ENCODE data around the gene SMIM9.

Gene SMIM9

DNA sequence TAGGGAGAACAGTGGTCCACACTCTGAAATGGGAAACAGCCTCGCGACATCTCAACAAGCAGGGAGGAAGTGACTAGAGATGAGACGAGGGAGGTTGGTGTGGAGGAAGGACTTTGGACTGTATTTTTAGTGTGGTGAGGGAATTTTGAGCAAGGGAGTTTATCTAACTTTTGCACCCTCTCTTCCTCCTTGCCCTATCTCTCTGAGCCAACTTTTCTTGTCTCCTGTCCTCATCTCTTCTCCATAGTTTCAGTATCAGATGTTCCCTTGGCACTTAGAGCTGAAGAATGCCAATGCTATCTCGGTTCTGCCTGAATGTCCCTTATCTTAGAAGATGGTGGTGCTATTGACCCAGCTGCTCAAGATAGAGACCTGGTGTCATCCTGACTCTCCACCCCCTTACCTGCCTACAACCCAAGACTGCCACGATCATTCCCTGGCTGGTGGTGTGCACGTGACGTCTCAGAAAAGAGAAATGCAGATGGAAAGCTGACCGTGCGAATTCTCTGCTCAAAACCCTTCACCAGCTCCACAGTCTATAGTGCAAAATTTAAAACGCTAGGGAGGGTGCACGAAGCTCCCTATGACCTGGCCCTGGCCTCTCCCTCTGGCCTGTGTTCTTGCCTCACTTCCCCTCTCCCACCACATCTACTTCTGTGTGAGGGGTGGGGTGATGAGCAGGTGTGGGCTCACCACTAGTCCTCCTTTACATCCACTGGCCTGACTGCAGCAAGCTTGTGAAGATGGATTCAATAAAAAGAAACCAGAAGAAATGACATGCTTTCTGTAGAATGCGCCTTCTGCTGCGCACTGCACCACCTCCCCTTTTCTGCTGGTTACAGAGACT lies 50.1 kb downstream of the SMIM9 start:
- no peak for DNase-seq

DNA sequence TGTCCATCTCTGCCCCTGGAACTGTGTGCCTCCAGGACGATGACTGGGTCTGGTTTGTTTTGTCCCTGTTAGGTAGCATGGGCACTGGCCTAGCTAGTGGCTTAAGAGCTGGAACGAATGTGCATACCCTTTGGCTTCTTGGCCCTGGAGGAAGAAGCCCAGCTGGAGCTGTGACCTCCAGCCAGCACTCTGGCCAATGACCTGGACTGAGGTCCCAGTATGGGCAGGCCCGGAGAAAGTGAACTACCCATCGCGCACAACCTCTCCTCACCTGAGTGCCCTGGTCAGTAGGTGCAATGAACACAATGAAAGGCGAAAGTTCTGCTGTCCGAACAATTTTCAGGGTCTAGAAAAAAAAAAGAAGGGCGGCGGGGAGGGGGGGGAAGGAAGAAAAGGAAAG lies 53.5 kb downstream of the SMIM9 start:
- DNase-seq = no peak

DNA sequence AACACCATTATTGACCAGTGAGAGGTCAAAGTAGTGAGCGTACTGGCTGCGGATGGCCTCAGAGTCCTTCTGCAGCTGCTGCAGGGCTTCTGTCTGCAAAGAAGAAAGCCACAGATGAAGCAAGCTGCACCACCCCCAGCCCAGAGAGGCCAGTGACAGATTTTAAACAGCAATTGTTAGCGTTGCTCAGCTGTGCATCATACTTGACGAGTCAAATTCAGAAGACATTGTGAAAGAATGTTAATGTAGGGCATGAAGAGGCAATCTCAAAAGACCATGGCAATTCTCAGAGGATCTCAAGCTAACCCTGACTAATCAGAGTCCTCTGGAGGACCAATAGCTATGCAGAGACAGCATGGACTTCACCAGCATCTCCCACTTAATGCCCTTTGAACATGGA lies 55.2 kb downstream of the SMIM9 start:
- no peak for DNase-seq

DNA sequence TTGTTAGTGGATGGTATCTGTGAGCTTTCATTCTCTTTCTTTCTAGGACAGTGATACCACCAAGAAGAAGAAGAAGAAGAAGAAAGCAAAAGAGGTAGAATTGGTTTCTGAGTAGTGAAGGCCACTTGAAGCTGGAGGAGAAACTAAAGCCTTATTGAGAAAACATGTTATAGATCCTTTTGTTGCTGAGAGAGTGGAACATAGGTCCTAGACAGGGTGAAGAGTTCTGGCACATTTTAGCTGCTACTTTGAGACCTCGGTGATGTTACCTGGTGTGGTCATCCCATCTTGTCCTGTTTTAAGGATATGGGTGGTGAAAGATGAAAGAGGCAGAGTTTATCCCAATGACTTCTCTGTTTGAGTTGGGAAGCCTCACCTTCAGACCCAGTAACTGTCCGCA lies 57.7 kb downstream of the SMIM9 start:
- DNase-seq = no peak

DNA sequence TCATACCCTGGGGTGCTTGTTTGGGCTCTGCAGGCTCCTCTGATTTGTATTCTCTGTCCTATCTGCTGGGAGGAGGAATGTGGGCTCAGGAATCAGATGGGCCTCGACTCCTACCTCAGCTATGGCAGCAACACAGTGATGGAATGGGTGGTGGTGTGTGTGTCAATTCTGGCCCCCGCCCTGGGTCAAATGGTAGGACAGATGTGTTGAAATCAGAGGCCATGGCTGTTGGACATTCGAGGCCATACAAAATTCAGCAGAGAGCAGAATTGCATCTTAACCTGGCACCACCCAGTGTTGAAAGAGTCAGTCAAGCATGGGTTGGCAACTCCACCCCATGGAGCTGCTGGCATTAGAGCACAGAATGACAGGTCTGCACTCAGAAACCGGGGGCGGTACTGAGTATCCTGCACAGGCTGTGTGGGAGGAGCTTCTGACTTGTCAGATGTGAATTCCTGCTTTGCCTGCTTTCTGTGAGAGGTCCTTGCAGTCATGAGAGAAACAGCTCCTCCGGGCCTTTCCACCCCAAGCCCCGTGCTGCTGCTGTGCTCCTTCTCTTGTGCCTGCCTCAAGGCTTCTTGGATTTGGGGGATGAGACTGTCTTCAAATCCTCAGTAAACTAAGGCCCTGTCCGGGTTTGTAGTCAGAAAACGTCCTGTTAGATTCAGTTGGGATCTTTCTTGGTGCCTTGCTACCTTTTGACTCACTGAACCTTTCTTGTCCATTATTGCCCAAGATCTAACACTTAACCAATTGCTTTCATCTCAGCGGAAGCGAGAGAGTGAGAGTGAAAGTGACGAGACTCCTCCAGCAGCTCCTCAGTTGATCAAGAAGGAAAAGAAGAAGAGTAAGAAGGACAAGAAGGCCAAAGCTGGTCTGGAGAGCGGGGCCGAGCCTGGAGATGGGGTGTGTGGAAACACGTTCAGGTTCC lies 58.8 kb downstream of the SMIM9 start:
- peak in 17 of 58 donors; percentile 1 to 65 (median 15) for DNase-seq

DNA sequence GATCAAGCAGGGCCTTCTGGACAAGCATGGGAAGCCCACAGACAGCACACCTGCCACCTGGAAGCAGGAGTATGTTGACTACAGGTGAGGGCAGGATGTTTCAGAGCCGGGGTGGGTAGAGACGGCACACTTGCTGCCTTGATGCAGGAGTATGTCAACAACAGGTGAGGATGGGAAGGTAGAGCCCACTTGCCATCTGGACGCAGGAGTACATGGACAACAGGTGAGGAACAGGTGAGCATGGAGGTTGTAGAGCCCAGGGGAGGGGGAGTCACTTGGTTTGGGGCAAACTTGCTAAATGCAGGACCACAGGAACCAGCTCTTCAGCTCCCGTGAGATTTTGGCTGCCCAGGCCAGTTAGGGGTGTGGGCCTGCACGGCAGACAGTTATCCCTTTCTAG lies 59.8 kb downstream of the SMIM9 start:
- no peak for DNase-seq

Data from anterior cingulate cortex (tissue), 58 donors.